GM19025 (cell line): Measurements from ENCODE around the gene WDR33.

ENCODE experiments used
- ATAC-seq: cut with Tn5 transposase; IDR thresholded peaks from one replicate; pipeline ENCODE4 v1.9.1; 2021; ENCODE audit warnings: mild to moderate bottlenecking, low read depth, moderate library complexity; ENCODE audit not compliant: unreplicated experiment

WDR33 gene

DNA sequence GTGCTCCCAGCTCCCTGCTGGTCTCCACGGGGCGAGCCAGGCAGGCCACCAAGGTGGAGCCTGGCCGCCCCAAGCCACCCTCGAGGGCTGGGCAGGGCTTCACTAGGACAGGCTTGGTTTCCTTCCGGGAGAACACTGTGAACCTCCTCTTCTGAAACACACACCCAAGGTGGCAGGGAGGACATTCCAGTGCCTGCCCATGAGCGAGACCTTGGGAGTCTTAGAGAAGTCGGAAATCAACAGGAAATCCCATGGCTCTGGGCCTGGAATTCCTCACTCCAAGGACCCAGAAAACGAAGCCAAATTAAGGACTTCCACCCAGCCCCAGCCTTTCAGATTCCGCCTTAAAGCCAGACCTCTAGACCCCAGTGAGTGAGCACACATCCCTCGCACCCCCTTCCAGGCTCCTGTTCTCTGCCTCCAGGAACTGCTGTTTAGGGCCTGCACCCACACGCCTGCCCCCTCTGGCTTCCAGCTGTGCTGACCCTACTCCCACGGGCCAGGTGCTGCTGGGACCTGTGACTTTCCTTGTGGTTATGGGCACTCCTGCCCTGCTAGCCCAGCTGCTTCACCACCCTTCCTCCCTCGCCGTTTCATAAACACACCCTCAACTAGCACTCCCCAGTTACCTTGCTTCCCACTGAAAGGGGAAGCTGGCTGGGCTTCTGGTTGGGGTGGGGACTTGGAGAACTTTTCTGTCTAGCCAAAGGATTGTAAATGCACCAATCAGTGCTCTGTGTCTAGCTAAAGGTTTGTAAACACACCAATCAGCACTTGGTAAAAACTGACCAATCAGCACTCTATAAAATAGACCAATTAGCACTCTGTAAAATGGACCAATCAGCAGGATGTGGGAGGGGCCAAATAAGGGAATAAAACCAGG is 151.3 kb downstream of the WDR33 start:
- ATAC-seq = no peak

DNA sequence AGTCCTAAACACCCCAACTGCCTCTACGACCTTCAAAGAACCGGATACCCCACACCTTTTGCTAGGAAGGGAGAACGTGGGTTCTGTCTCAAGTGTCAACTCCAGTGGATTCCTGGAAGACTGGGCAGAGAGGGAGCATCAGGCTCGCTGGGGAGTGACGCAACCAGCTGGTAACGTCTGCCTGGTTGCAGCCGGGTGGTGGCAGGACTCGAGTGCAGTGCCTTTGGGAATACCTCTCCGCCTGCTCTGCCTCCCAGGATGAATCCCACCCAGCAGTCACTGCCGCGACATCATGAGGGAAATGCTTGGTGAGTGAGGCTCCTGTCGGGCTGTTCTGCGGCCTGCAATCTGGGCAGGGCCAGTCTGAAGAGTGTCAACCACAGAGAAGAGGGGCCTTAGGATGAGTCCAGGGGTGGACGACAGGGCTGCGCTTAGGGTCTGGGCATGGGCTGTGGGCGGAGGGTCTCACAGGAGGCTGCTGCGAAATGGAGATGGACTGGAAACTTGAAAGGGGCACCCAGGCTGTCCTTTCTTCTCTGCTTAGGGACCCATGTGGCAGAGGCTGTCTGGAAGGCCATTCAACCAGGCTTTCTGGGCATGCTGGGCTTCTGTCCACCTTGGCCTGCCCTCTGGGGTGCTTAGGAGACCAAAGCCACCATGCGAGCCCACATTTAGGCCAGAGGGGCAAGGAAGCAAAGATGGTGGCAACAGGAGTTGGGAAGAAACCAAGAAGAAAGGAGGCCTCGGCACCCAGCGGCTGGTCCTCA is 152.1 kb downstream of the WDR33 start:
- ATAC-seq = no peak

DNA sequence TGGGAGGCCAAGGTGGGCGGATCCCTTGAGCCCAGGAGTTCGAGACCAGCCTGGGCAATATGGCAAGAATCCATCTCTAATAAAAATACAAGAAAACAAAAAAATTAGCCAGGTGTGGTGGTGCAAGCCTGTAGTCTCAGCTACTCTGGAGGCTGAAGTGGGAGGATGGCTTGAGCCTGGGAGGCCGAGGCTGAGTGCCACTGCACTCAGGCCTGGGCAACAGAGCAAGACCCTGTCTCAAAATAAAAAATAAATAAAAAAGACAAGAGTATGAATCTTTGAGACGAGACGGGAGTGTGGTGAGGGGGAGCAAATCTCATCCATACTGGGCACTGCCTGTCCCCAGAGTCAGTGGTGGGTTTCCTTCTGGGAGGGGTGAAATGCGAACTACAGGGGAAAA is 152.8 kb downstream of the WDR33 start:
- ATAC-seq = no peak

DNA sequence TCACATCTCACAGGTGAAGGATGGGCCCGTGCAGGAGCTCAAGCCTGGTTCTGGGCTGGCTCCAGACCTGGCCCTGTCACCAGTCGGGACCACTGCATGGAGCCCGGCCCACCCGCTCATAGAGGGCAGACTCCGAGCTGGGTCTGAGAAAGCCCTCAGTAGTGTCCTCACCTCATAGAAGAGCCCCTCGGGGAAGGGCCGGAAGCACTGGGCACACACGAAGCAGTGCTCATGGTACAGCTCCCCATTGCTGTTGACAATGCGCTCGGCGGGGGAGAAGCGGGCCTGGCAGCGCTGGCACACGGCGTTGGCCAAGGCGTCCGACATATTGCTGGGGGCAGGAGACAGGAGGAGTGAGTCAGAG is 153.8 kb downstream of the WDR33 start:
- no peak for ATAC-seq

DNA sequence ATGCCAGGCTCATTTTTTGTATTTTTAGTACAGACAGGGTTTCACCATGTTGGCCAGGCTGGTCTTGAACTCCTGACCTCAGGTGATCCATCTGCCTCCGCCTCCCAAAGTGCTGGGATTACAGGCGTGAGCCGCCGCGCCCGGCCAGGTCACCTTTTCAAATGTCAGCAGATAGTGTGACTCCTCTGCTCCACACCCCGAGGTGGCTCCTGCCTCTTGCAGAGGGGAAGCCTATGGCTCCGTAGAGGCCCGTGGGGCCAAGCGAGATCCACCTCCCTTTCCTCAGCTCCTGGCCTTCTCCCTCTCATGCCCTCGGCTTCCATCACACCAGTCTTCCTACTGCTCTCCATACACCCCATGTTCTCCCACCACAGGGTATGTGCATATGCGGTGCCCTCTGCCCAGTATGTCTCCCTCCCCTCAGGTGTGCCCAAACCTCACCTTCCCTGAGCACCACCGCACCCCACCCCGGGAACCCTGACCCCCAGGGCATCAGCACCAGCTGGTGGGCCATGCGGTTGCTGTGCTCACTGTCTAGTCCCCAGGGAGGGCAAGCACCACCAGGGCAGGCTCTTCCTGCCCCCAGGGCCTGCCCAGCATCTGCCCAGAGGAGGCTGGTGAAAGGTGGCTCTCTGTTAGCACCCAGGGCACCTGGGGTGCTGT is 154.3 kb downstream of the WDR33 start:
- no peak for ATAC-seq

DNA sequence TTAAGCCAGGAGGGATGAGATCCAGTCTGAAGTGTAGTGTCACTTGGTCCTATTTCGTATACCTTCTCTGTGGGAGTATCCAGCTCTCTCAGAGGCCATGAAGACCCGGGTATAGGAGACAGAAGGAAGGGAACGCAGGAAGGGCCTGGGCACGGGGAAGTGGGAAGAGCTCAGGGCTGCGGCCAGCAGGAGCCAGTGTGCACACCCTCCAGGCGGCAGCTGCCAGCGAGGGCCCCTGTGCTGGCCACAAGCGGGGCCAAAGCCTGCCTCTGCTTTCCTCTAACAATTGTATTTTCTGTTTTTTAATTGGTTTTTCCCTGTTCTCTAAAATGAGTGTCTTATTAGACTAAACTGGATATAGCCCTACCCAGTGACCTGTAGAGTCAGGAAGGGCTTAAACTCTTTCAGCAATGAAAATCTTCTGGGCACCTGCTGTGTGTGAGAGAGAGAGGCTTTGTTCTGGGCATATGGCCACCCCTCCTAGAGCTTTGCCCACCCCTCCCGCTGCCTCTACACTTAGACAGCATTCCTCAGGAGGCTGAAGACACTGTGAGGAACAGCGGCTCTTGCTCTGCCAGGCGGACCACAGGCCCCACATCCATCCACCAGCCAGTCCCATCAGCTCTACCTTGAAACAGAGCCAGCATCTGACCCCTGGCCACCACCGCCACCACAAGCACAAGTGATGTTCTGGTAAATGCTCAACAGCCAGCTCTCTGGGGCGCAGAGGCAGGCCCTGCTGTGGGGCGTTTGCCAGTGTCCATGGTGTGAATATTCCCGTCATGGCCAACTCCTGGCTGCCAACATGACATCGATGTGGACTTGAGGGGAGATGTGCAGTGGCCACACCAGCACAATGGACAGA is 155.5 kb downstream of the WDR33 start:
- ATAC-seq = no peak

DNA sequence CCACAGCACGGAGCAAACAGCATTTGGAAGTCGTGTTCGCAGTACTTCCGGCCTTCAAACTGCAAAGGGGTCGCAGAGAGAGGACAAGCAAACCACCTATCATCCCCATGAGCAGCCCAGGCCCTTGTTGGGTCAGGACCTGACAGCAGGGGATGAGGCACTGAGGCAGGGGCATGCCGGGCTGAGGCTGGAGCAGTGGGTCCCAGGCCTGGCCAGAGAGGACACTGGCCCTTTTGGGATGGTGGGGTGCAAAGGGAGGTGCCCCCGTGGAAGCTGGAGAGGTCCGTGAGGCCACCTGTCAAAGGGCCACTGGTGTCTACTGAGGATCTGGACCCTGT is 156.2 kb downstream of the WDR33 start:
- ATAC-seq = no peak

DNA sequence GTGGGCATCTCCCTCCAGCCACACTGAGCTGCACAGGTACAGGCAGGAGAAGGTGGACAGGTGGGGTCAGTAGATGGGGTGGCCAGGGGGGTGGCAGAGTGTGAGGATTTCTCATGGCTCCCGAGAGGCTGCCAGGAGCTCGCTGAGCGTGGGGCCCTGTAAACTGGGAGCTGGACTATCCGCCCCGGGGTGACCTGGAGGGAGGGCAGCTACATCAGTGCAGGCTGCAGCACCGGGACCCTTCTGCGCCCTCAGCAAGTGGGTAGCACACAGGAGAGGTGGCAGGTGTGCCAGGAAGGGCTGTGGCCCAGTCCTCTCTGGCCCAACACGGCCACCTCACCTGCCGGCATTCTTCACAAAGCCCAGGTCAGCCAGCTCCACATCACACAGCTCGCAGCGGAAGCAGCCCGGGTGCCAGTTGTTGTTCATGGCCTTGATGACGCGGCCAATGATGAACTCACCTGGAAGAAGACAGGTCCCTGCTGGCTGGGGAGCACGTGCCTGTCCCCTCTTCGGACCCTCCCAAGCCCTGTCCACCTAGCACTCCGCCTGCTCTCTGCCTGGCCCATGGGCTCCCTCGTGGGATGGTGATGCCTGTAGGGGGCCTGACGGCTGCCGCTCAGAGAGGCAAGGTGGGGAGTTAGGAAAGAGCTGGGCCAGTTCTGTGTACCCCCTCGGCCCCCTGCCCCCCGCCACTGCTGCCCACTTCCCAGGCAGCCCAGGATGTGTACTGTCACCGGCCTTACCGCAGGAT is 156.7 kb downstream of the WDR33 start:
- no peak for ATAC-seq

DNA sequence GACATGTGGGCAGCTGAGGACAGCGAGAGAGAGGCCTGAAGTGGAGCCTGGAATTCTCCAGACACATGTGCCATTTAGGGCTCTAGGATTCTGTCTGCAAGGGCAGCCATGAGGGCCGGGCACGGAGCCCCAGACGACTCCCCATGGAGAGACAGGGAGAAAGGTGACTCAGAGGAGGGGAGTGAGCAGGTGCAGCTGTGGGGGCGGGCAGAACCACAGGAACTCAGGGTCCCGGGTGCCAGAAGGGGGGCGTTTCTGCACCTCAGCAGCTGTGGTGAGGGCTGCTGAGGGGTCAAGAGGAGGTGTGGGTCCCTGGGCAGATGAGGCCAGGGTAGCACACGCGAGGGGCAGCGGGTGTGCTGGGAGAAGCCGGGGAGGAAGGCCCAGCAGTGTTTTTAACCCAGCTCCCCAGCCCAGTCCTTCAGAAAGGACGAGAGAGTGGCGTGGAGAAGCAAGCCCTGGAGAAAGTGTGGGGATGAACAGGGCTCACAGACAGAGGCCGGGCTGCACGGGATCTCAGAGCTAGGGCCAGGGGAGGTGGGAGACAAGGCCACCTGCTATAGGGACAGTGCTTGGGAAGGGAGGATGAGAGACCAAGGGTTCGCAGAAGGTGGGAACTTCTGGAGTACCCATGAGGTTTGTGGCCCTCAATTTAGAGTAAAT is 157.4 kb downstream of the WDR33 start:
- ATAC-seq = no peak

DNA sequence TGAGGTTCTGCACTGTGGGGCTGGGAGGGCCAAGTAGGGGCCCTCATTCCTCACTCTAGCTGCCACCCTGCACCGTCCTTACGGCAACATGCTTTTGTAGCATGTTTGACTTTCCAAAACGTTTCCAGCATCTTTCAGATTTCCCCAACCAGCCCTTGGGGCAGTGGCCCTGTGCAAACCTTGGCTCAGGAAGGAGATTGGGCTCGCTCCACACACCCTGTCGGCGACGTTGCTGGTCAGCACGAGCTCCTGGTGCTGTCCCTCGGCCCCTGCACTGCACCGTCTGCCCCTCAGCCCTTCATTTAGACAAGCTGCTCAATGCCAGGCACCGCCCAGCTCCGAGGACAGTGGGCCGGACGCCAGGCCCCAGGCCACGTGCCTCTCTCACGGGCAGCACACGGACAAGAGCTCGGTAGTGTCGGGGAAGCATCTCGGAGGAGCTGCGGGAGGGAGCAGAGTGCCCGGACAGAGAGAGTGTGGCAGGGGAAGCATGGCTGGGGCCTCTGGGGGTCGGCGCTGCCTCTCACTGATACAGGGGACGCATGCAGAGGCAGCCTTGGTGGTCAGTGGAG is 158.1 kb downstream of the WDR33 start:
- no peak for ATAC-seq

DNA sequence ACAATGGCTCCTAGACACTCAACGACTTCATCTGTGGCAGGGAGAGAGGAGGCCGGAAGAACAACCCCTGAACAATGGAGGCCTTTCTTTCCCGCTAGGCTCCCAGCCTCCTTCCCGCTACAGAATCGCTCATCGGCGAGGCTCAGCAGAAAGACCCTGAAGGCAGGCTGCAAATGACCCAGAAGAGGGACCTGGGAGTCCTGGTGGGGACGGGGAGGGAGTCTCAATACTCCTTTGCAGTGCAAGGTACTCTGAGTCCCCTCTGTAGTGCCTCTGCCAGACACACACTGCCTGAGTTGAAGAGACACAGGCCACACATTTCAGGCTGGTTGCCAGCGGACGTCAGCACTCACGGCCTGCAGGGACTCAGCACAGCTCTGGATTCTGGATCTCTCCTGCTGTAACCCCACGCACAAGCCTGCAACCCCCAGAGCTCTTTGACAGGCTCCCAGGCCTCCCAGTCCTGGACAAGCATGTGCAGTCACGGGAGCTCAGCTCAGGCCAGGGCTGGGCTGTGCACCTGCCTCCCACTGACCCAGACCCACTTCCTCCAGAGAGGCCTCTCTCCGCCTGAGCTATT is 158.9 kb downstream of the WDR33 start:
- ATAC-seq = no peak

DNA sequence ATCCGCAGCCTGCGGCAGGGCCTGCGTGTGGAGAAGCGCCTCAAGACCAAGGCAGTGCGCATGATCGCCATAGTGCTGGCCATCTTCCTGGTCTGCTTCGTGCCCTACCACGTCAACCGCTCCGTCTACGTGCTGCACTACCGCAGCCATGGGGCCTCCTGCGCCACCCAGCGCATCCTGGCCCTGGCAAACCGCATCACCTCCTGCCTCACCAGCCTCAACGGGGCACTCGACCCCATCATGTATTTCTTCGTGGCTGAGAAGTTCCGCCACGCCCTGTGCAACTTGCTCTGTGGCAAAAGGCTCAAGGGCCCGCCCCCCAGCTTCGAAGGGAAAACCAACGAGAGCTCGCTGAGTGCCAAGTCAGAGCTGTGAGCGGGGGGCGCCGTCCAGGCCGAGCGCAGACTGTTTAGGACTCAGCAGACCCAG is 159.6 kb downstream of the WDR33 start:
- no peak for ATAC-seq
